ENCODE results near the gene ARHGAP30.

- TF ChIP-seq POLR2AphosphoS5 (IDR thresholded peaks at IDR 0.05): no peak
- TF ChIP-seq, protein P1, sequence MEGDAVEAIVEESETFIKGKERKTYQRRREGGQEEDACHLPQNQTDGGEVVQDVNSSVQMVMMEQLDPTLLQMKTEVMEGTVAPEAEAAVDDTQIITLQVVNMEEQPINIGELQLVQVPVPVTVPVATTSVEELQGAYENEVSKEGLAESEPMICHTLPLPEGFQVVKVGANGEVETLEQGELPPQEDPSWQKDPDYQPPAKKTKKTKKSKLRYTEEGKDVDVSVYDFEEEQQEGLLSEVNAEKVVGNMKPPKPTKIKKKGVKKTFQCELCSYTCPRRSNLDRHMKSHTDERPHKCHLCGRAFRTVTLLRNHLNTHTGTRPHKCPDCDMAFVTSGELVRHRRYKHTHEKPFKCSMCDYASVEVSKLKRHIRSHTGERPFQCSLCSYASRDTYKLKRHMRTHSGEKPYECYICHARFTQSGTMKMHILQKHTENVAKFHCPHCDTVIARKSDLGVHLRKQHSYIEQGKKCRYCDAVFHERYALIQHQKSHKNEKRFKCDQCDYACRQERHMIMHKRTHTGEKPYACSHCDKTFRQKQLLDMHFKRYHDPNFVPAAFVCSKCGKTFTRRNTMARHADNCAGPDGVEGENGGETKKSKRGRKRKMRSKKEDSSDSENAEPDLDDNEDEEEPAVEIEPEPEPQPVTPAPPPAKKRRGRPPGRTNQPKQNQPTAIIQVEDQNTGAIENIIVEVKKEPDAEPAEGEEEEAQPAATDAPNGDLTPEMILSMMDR (IDR thresholded peaks at IDR 0.05): no peak
- TF ChIP-seq POLR2A (IDR thresholded peaks at IDR 0.05): no peak
- no peak for TF ChIP-seq EP300 (IDR thresholded peaks at IDR 0.05)
These were observed 68.2 kb downstream of the ARHGAP30 start for GRCh38 chr1:161001525-161001924.
